HG03064 (cell line): ENCODE results near the gene FAR1.

Experiments used
- ATAC-seq: cut with Tn5 transposase; IDR thresholded peaks from one replicate; pipeline ENCODE4 v1.9.1; 2021; ENCODE audit warnings: low read depth; ENCODE audit not compliant: unreplicated experiment

FAR1 gene

GRCh38 chr11:13772223-13773046 lies 104.0 kb downstream of the FAR1 start:
- ATAC-seq = no peak

DNA sequence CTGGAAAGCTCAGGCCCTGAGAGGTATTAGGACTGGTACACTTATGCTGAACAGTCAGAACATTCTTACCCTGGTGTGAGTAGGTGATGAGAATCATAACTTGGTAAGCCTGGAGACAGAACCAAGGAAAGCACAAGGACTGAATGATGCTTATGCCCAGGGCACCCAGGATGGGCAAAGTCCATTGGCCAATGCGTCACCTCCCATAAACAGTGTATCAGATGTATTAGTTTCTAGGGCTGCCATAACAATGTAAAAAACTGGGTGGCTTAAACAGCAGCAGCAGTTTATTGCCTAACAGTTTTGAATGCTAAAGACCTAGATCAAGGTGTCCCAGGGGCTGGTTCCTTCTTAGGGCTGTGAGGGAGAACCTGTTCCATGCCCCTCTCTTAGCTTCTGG lies 107.0 kb downstream of the FAR1 start:
- no peak for ATAC-seq

DNA sequence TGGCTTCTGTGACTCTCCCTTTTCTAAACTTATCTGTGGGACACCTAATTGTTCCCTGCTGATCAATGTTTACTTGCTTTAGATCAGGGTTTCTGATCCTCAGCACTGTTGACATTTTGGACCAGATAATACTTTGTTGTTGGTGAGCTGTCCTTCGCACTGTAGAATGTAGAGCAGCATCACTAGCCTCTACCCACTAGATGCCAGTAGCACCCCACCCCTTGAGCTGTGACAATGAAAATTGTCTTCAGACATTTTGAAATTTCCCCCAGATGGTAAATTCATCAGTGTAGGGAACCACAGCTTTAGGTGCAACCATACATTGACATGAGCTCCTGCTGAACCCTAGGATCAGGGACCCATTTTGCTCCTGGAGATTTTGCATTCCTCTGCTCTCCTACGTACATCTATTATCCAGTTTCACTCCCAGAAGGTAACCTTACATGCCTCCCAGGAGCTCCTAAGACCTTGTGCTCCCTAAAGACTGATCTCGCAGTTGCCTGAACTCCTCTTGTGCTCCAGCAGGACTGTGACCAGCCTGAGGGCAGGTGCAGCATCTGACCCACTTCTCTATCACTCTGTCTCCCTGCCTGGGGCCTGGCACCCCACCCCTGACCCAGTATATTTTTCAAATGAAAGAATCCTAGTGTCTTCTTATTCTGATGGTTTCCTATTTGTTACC lies 107.8 kb downstream of the FAR1 start:
- no peak for ATAC-seq

DNA sequence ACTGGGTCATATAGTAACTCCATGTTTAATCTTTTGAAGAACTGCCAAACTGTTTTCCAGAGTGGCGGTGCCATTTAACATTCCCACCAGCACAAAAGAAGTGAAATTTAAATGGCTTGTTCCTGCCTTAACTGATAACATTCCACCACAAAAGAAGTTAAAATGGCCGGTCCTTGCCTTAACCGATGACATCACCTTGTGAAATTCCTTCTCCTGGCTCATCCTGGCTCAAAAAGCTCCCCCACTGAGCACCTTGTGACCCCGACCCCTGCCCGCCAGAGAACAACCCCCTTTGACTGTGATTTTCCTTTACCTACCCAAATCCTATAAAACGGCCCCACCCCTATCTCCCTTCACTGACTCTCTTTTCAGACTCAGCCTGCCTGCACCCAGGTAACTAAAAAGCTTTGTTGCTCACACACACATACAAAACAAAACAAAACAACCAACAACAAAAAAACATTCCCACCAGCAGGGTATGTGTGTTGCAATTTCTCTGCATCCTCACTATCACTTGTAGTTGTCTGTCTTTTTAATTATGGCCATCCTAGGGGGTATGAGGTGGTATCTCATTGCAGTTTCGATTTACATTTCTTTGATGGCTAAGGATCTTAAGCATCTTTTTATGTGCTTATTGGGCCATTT lies 109.0 kb downstream of the FAR1 start:
- no peak for ATAC-seq

DNA sequence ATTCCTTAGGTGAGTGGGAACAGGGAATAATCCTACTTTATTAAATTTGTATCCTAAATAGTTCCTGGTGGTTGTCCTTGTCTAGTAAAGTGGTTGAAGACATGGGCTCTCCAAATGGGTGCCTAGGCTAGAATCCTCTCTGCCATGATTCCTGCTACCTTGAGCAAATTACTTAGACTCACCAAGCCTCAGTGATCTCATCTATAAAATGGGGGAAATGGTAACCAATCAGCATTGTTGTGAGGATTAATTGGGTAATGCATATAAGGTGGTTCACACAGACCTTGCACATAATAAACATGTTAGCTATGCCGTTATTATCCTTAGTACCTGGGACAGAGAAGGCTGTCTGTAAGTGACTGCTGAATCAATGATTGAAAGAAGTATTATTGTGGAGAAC lies 109.9 kb downstream of the FAR1 start:
- ATAC-seq = no peak

GRCh38 chr11:13781153-13781552 lies 112.7 kb downstream of the FAR1 start:
- ATAC-seq = no peak
